NCI-H526 treated with DMSO at 0.1 percent for 48 hours (cell line): ENCODE measurements around the gene TMEM269.

Experiments used
- DNase-seq: peaks from one replicate; lab custom pipeline; 2025; lab: John Stamatoyannopoulos, UW

The TMEM269 gene

DNA sequence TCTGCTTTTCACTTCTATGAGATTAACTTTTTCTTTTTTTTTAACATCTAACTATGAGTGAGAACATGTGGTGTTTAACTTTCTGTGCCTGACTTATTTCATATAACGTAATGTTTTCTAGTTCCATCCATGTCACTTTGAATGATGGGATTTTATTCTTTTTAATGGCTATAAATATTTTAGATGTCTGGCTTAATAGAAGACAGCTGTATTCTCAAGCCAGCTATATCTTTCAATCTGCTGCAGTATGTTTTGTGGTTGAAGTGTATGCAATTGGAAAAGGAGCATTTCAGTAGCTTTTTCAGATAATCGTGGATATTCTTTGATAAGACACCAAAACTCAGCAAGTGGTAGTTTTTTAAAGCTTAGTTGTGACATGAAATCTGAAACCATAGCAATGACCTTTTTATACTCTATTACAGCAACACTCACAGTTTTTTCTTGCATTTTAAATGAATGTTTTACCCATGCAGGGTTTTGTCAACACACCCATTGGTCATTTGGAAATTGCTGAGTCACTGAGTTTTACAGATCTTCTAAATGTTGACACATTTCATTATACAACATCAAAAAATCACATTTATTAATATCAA lies 38.1 kb downstream of the TMEM269 start:
- no peak for DNase-seq

DNA sequence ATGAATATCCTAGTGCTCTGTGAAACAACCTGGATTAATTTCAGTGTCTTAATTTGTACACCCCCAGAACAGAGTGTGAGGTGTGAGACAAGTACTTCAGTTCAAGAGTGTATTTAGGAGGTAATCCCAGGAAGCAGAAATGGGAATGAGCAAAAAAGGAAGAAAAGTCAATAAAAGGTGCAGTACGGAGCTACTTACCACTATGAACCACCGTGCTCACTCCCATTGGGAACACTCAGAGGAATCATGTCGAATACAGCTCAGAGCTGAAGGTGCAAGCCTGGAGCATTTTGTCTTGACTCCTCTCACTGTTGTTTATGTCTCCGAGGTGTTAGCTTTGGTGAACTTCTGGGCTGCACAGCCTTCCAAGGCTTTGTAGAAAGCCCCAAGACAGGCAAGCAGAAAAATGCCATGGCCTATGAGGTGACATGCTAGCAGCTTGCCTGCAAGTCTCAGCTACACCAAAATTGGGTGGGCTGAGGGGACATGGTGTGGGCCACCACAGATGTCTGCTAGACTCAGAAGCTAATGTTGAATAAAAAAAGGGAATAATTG lies 39.8 kb downstream of the TMEM269 start:
- no peak for DNase-seq

DNA sequence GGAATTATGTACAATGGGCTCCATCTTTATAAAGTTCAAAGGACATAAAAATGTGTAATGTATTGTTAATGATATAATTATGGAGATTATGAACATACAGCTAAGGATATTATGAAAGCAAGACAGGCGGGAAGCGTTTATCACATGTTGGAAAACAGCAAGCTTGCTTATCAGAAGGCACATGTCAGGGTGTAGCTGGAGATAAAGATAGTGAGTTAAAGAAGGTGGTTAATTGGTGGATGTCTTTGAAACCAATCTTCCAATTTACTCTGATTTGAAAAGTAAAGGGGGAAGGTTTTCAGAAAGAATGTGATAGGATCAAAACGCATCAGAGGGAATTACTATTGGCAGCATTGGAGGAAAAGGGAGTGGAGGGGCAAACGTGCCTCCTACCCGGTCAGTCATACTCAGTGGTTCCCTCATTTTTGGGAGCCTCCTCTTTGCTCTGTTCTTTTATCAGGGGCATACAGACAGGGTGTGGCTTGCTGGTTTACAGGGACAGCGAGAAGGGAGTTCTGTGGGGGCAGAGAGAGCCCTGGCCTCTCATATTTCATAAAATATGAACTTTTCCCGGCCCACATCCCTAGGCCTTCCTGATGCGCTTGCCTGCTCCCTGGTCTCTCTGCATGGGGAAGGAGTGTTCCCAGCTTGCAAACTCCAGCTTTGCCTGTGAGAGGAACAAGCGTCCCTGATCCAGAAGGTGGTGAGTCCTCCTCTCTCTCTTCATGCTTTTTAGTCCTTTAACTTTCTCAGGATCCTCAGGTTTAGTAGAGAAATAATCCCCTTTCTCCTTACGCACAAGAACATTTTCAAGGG lies 40.5 kb downstream of the TMEM269 start:
- no peak for DNase-seq

DNA sequence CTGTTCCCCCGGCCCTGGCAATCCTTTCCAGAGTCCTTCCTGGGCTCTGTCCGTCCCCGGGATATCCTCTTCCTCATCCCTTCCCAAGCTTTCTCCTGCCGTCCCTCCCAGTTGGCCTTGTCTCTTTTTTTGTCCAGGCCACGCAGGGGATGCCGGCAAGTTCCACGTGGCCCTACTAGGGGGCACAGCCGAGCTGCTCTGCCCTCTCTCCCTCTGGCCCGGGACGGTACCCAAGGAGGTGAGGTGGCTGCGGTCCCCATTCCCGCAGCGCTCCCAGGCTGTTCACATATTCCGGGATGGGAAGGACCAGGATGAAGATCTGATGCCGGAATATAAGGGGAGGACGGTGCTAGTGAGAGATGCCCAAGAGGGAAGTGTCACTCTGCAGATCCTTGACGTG lies 45.8 kb downstream of the TMEM269 start:
- no peak for DNase-seq

DNA sequence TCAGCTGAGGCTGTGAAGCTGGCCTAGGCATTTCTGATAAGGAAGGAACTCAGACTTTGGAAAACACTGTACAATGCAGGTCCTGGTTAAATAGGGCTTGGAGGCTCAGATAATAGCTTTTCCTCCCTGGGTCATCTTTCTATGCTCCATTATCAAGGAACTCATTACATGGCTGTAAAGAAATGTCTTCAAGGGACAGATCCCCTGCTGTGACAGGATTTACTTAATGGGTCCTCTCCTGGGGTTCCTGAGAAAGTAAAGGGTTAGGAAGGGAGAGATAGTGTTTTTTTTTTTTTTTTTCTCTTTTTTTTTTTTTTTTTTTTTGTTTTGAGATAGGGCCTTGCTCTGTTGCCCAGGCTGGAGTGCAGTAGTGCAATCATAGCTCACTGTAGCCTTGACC lies 46.5 kb downstream of the TMEM269 start:
- no peak for DNase-seq

DNA sequence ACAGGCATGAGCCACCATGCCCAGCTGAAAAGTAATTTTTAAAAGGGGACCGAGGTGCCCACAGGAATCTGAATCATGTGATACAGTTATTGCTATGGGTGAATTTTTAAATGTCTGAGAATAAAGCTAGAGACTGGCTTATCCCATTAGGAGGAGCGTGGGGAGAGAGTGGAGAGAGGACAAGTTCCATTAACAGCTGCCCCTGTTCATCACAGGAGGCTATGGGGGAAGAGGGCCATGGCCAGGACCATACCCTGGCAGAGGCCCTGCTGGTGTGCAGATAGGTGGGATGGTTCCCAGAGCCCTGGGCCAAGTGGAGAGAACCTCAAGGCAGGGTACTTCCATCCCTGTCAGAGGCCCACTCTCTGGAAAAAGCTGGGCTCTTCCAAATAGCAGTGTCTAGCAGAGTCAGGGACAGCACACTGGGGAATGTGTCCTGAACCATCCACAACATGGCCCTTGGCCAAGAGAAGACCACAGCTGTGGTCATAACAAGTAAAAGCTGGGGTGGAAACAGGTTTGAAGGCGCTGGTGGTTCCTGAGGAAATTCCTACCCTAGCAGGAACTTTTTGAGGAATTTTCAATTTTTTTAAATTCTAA lies 48.0 kb downstream of the TMEM269 start:
- no peak for DNase-seq

DNA sequence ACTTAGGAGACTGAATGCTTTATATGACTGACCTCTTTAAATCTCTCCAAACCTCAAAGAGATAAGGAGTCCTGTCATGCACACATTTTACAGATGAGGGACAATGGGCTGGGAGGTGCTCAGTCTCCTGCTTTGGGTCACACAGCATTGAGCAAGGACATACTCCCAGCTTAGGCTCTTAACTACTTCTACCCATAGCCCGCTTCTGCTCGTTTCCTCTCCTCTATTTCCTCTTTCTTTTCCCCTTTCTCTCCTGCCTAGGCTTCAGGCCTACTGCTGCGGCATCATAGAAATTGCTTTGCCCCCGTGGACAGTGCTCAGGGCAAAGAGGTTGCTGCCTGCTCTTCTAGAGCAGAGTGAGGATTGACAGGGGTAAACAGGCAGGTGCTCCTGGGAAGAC lies 49.2 kb downstream of the TMEM269 start:
- DNase-seq: no peak

DNA sequence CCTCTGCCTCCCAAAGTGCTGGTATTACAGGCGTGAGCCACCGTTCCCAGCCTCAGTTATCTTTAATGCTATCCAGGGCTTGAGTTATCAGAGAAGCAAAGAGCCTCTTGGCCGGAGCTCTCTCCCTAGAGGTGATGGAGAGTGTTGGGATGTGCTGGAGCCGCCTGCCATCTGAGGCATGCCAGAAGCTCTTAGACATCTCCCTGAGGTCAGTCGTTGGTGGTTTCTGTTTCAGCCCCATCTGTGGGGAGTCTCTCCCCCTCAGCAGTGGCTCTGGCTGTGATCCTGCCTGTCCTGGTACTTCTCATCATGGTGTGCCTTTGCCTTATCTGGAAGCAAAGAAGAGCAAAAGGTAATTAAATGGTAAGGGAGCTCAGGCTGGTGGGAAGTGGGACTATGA lies 50.0 kb downstream of the TMEM269 start:
- no peak for DNase-seq

DNA sequence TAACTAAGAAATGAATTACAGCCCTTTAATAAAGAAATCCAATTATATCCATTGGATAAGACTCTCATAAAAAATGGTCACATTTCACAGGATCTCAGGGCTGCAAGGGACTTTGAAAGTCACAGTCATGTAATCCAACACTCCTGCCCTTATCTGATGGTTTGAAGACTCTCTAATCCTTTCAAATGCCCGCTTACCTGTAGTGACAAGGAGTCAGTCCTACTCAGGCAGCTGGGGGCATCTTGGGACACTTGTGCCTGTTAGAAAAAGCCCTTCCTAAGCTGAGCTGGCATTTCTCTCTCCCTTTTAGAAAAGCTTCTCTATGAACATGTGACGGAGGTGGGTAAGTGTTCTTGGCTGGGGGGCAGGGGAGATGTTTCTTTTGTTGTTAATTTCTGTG lies 50.6 kb downstream of the TMEM269 start:
- DNase-seq: no peak

DNA sequence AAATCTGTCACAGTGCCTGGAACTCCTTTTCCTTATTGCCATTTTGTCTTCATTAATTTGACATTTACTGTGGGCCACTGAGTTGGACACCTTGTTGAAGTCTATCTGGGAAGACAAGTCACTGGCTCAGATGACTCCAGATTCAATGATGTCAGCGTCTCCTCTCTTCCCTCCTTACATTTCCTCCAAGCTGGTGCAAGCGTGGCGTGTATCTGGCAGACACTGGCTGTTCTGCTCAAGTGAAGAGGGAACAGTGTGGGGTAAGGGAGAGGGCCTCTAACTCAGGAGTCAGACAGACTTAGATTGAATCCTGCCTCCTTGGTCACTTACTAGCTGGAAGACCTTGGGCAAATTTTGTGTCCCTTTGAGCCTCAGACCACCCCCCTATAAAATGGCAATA lies 52.9 kb downstream of the TMEM269 start:
- DNase-seq: no peak

DNA sequence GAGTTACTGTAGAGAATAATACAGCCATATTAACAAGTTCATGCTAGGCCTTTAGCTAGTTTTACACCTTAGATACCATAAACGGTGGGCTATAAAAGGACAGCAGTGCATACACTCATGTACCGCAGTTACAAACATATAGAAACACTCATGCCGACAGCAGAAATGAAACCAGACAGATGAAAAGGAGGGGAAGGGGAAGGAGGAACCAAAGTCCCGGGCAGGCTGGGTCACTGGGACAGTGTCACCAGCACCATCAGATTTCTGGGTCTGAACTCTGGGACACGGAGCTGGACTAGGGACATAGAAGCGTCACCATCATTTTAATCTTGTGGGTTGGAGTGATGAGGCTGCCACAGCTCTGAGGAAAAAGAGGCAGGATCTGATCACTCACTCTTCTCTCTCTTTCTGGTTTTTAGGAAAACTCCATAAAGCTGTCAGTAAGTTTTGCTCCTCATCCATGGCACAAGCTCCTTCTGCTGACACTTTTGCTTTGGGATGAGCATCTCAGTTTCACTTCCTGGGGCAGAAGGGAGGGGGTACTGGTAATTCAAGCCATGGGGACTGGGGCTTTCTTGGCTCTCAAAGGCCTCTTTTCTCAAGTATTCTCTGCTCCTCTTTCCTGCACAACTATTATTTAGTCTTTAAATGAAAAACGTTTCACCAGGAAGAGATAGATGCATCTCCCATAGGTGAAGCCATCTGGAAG lies 53.8 kb downstream of the TMEM269 start:
- no peak for DNase-seq

DNA sequence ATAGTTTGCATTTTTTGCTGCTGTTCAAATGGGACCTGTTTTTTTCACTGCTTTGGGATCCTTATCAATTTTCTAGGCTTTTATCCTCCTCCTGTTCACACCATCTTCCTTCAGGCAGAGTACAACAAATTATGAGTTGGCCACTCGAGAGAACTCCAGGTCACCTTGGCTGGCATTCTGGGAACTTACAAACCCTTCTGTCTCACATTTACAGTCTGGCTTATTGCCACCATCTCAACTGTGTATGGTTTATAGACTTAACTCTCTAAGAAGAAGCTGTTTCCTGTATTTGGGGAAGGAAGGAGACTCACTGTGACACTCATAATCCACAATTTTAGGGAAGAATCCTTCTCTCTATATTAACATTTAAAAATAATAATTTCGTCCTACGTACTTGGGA lies 56.2 kb downstream of the TMEM269 start:
- no peak for DNase-seq

DNA sequence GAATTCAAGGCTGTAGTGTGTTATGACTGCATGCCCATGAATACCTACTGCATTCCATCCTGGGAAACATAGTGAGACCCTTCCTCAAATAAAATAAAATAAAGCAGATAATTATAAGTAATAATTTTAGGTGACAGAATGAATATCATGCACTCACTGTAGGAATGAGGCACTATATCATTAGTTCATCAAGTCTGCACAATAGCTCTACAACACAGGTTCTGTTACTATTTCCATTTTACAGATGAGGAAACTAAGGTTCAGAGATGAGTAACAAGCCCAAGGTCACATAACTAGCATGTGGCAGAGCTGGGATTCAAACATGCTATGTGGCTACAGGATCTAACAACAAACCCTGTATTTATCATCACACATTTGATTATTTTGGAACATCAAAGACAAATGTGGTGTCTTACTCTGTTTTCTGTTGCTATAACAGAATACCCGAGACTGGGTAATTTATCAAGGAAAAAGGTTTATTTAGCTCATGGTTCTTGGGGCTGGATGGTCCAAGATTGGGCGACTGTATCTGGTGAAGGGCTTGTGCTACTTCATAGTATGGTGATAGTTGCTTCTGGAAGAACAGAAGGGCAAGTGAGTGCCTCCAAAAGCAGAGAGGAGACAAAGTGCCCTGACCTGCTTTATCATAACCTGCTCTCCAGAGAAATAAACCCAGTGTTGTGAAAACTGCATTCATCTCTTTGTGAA lies 56.8 kb downstream of the TMEM269 start:
- DNase-seq: no peak

DNA sequence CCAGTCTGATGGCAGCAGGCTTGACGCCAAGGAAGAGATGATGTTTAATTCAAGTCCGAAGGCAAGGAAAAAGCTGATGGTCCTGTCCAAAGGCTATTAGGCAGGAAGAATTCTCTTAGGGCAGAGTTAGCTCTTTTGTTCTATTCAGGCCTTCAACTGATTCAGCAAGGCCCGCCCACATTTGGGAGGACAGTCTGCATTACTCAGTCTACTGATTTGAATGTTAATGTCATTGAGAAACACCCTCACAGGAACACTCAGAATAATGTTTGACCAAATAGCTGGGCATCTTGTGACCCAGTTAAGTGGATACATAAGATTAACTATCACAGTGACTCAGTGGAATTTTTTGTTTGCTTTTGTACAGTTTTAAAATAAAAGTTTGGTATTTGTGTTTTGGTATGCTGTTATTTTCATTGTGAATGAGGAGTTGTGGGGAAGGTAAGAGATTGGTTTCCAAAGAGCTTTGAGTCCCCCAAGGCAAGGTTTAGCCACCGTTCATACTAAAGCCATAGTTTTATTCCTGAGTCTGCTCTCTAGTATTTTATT lies 59.9 kb downstream of the TMEM269 start:
- DNase-seq: no peak

DNA sequence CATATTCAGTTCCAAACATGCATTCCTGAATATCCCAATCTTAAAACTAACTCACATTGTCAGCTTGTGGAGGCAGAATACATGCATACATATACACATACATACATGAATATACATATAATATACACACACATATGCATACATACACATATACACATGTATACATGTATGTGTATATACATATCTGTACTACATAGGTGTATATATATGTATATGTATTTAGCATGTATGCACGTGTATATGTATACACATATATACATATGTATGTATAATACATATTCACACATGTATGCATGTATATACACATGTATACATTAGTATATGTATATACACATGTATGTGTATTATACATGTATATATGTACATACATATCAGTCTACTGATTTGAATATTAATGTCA lies 60.4 kb downstream of the TMEM269 start:
- DNase-seq: no peak

DNA sequence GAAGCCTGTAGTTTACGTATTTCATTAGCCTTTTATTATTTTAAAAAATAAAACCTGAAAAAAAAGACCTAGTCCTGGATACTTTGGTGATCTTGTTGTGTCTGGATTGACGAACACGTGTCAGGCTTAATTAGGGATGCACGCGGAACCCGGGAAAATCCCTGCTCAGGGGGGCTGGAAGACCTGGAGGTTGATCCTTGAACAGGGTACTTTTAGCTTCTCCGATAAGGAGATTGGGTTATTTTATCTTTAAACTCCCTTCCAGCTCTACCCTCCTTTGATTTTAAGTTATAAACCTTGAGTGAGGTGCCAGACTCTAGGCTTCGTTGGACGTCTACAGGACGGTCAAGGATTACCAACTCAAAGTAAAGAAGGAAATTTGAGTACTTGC lies 61.1 kb downstream of the TMEM269 start:
- DNase-seq: no peak

DNA sequence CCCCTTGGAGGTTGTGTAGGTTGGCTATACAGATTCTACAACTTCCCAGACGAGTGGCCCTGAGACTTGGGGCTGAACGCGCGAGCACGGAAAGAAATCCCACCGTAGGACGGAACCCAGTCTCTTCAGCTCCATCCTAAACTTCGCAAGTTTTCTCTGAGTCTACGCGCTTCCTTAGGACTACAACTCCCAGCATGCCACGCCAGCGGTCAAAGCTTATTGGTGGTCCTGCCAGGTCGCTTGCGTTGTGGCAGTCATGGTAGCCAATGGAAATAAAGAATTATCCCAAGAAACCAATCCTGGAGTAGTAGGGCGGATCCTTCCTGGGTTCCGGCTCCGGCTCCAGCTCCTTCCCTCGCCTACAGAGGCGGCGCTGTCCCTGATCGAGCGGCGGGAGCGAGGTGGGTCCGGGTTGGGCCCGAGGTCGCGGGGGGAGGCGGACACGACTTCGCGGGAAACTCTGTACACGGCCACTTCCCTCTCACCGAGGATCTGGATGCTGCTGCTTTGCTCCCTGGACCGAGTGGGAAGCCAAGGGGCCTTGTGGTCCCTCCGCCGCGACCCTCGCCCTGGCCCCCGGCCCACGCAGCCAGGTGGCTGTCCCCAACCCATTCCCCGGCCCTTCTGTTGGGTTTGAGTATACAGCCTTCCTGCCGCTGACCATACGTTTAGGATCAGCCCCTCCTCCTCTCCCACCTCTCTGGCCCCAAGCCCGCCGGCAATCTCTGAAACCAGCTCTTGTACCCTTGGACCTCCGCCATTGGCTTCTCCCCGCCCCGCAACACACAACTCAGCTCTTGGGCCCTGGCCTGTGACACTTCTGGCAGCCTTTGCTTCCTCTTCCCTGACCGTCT lies 61.7 kb downstream of the TMEM269 start, which contains the start of gene ZNF691:
Gene ZNF691, plus strand, starts transcription at position 357 of the 854 bp plus-strand sequence. CDS start 3,046 bp downstream, outside the sequence.
- DNase-seq: peak; percentile 99

DNA sequence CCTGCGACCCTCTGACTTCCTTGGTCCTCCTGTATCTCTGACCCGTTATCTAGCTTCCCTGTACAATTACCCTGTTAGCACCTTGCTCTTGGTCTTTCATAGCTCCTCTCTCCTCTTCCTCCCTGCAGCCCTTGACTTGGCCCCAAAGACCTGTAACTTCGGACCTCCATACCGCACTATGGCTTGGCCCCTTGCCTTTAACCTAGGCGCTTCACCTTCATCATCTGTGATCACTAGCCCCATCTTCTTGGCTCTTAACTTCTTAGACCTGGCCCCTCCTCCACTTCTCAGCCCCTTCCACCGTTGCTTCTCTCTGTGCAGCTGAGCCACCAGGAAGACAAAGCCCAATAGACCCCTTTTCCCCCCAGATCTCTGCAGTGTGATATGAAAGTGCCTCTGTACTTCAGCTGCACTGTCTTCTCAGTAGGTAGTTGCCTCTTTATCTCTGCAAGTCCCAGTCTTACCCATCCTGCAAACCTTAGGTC lies 62.4 kb downstream of the TMEM269 start:
- no peak for DNase-seq

DNA sequence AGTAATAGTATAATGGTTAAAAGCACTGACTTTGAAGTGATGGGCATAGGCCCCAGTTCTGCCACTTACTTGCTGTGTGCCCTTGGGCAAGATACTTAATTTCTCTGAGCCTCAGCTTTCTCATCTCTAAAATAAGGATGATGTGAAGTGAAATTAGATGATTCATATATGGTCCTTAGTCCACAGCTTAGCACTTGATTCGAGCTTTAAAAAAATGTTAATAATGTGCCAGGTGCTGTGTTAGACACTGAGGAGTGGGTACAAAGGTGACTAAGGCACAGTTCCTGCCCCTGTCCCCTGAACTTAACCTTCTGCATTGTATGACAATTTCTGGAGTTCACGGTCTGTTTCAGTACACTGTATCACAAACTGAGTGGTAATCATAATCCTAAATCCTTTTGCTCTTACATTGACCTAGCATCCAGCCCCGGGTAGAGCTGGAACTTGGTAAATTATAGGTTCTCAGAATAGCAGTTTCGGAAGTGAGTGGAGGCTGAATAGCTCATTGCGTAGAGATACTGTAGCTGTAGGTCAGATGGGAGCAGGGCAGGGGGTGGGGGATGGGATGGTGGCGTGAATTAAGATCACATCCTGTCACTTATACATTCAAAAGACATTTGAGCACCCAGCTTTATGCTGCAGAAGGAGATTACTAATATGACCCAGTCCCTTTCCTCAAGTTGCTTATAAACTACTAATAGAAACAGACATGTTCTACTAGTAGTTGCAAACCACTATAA lies 63.1 kb downstream of the TMEM269 start:
- no peak for DNase-seq
